SK-N-SH treated with all-trans-retinoic acid at 6 μM for 48 hours (cell line): Measurements from ENCODE around the gene SLC39A13.

ENCODE experiments used
- CSDC2 ChIP-seq: fragments of 250-450 bp; sonication (Bioruptor Pico); IDR thresholded peaks from 2 replicates; pipeline ENCODE4 v1.5.0; 2020; ENCODE audit warnings: mild to moderate bottlenecking, moderate library complexity
- ESRRG ChIP-seq: fragments of 250-450 bp; sonication (Bioruptor Pico); IDR thresholded peaks from 2 replicates; pipeline ENCODE4 v1.6.1; 2021; ENCODE audit warnings: mild to moderate bottlenecking
- ISL1 ChIP-seq: fragments of 250-450 bp; sonication (Bioruptor Pico); IDR thresholded peaks from 2 replicates; pipeline ENCODE4 v2.1.2; 2022; ENCODE audit warnings: mild to moderate bottlenecking, moderate library complexity
- PPARA ChIP-seq: fragments of 250-450 bp; sonication (Bioruptor Pico); IDR thresholded peaks from 2 replicates; pipeline ENCODE4 v1.5.0; 2020; ENCODE audit warnings: mild to moderate bottlenecking, borderline replicate concordance
- RARB ChIP-seq: fragments of 250-450 bp; sonication (Bioruptor Pico); IDR thresholded peaks from 2 replicates; pipeline ENCODE4 v1.8.0; 2021; ENCODE audit warnings: mild to moderate bottlenecking, moderate library complexity
- TCF4 ChIP-seq: fragments of 250-450 bp; sonication (Bioruptor Pico); IDR thresholded peaks from 2 replicates; pipeline ENCODE4 v1.8.0; 2021; ENCODE audit warnings: mild to moderate bottlenecking, moderate library complexity, borderline replicate concordance
- TOX ChIP-seq: fragments of 250-450 bp; sonication (Bioruptor Pico); IDR thresholded peaks from 2 replicates; pipeline ENCODE4 v1.8.0; 2021; ENCODE audit warnings: mild to moderate bottlenecking, moderate library complexity, borderline replicate concordance
- ZC3H10 ChIP-seq: fragments of 250-450 bp; sonication (Bioruptor Pico); IDR thresholded peaks from 2 replicates; pipeline ENCODE4 v1.5.1; 2021; ENCODE audit warnings: mild to moderate bottlenecking, moderate library complexity
- ZFP30 ChIP-seq: fragments of 450-650 bp; formaldehyde crosslinking; IDR thresholded peaks from 2 replicates; pipeline ENCODE4 v1.5.0; 2022; ENCODE audit warnings: mild to moderate bottlenecking, moderate library complexity
- ZNF70 ChIP-seq: fragments of 450-650 bp; formaldehyde crosslinking; IDR thresholded peaks from 2 replicates; pipeline ENCODE4 v1.5.0; 2020; ENCODE audit warnings: mild to moderate bottlenecking, moderate library complexity
- ZNF8 ChIP-seq: fragments of 450-650 bp; formaldehyde crosslinking; IDR thresholded peaks from 2 replicates; pipeline ENCODE4 v1.5.0; 2020; ENCODE audit warnings: mild to moderate bottlenecking, moderate library complexity
- TF ChIP-seq, protein P1 (sequence below): fragments of 250-450 bp; sonication (Bioruptor Pico); IDR thresholded peaks from 2 replicates; pipeline ENCODE4 v1.8.0; 2020; ENCODE audit warnings: mild to moderate bottlenecking, moderate library complexity, borderline replicate concordance
- TF ChIP-seq, protein P2 (sequence below): fragments of 250-450 bp; sonication (Bioruptor Pico); IDR thresholded peaks from 2 replicates; pipeline ENCODE4 v1.5.1; 2020; ENCODE audit warnings: low read depth, mild to moderate bottlenecking, moderate library complexity

DNA sequence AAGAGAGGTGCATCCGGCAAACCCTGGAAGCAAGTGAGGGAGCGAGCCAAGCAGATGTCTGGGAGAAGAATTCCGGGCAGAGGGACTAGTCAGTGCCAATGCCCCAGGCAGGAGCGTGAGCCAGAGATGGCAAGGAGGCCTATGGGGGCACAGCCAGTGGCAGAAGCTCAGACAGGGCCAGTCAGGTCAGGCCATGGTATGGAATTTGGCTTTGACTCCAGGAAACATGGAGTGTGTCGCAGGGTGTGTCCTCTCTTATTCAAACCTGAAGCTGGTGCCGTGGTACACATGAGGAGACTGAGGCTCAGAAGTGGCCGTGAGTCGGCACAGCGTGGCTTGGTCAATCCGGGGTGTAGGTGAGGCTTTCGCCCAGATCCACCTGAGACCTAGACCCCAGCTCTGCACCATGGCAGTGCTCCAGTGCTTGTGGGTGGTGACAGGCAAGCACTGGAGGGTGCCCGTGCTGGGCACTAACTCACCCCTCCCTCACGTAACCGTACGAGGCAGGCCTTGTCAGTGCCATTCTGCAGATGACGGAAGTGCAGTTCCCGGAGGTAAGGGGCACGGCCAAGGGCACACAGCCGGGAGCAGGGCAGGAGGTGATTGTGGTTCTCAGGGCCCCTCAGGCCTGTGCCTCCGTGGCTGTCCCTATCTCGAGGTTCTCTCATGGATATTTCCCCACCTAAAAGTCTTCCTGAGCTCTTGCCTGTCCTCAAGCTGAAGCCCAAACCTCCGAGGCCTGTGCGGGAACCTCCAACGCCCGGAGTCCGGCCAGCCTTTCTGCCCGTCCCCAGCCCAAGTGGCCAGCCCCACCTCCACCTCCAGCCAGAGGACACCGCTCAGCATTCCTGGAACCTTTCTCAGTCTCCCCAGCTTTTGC, 19.5 kb upstream of the SLC39A13 start:
- no peak for TF ChIP-seq ZC3H10 (CRISPR knock-in tag)
- TF ChIP-seq, protein P1, sequence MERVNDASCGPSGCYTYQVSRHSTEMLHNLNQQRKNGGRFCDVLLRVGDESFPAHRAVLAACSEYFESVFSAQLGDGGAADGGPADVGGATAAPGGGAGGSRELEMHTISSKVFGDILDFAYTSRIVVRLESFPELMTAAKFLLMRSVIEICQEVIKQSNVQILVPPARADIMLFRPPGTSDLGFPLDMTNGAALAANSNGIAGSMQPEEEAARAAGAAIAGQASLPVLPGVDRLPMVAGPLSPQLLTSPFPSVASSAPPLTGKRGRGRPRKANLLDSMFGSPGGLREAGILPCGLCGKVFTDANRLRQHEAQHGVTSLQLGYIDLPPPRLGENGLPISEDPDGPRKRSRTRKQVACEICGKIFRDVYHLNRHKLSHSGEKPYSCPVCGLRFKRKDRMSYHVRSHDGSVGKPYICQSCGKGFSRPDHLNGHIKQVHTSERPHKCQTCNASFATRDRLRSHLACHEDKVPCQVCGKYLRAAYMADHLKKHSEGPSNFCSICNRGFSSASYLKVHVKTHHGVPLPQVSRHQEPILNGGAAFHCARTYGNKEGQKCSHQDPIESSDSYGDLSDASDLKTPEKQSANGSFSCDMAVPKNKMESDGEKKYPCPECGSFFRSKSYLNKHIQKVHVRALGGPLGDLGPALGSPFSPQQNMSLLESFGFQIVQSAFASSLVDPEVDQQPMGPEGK (CRISPR knock-in tag), result no peak
- TF ChIP-seq ZNF70 (CRISPR knock-in tag), result no peak
- no peak for TF ChIP-seq ZFP30 (CRISPR knock-in tag)
- TF ChIP-seq ZNF8 (CRISPR knock-in tag), result no peak
- TF ChIP-seq, protein P2, sequence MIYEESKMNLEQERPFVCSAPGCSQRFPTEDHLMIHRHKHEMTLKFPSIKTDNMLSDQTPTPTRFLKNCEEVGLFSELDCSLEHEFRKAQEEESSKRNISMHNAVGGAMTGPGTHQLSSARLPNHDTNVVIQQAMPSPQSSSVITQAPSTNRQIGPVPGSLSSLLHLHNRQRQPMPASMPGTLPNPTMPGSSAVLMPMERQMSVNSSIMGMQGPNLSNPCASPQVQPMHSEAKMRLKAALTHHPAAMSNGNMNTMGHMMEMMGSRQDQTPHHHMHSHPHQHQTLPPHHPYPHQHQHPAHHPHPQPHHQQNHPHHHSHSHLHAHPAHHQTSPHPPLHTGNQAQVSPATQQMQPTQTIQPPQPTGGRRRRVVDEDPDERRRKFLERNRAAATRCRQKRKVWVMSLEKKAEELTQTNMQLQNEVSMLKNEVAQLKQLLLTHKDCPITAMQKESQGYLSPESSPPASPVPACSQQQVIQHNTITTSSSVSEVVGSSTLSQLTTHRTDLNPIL (CRISPR knock-in tag), result no peak
- no peak for TF ChIP-seq RARB (CRISPR knock-in tag)
- TF ChIP-seq ESRRG (CRISPR knock-in tag), result no peak
- TF ChIP-seq PPARA, result no peak
- TF ChIP-seq TCF4 (CRISPR knock-in tag), result no peak
- no peak for TF ChIP-seq TOX (CRISPR knock-in tag)
- TF ChIP-seq ISL1 (CRISPR knock-in tag), result no peak
- TF ChIP-seq CSDC2 (CRISPR knock-in tag), result no peak
